GM21737 (cell line): ENCODE results near the gene USP3.
"Not testable (repeated sequence)": the region's sequence is repeated elsewhere in the genome, so short reads cannot be mapped to it uniquely, and the experiment has no call there.

Experiments
- ATAC-seq: cut with Tn5 transposase; IDR thresholded peaks from one replicate; pipeline ENCODE4 v1.9.1; 2021; ENCODE audit warnings: mild to moderate bottlenecking, moderate library complexity; ENCODE audit not compliant: unreplicated experiment

The USP3 gene

DNA sequence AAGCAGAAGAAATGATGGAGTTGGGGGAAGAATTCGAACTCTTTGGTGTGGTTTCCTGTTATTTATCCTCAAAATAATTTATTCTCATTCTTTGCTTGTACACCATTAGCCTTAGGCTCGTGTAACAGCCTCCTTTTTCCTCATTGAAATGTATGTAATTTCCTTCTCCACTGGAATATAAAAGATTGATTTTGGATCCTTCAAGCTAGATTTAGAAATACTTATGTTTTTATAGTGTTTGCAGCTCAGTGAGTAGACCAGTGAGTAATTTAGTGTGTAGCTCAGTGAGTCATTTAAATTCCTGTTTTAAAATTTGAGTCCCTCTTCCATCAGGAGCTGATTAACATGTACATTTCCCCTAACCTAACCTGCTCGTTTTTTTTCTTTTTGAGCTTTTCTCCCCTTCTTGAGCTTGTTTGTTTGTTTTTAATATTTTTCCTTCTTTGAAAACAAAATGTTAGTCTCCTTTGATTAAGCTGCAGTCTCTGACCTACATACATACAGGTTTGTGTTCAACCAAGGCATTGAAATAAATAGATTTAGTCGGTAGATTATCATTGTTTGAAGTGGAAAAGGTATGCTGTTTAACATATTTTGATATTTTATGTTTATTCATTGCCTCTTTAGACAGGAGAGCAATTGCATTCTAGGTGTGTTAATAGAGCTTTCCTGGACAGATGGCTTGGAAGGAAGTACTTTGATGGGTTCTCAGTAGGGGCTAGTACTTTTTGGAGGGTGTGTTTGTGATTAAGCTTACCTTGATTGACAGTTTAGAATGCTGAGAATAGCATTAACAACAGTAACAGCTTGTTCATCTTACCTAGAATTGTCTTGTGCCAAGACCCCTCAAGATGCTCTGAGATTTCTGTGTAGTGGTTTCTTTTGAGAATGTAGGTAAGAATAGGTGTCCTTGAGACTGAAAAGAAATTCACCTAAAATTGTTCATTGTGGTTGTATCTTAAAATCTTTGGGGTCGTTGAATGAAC, 5.9 kb downstream of the USP3 start:
- ATAC-seq, result no peak

DNA sequence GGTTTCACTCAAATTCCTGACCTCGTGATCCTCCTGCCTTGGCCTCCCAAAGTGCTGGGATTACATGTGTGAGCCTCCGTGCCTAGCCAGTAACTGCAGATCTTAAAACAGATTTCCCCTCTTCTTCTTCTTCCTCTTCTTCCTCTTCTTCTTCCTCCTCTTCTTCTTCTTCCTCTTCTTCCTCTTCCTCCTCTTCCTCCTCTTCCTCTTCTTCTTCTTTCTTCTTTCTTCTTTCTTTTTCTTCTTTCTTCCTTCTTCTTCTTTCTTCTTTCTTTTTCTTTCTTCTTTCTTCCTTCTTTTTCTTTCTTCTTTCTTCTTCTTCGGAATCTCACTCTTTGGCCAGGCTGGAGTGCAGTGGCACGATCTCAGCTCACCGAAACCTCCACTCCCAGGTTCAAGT, 7.8 kb downstream of the USP3 start:
- no peak for ATAC-seq

DNA sequence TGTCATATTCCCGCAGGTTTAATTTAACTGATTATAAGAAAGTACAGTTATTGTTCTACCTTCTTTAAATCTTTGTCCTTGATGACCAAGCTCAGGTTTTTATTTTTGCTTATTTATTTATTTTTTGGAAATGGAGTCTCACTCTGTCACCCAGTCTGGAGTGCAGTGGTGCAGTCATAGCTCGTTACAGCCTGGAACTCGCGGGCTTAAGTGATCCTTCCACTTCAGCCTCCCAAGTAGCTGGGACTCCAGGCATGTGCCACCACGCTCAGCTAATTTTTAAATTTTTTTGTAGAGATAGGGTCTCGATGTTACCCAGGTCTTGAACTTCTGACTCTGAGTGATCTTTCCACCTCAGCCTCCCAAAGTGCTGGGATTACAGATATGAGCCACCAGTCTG, 8.9 kb downstream of the USP3 start:
- no peak for ATAC-seq

DNA sequence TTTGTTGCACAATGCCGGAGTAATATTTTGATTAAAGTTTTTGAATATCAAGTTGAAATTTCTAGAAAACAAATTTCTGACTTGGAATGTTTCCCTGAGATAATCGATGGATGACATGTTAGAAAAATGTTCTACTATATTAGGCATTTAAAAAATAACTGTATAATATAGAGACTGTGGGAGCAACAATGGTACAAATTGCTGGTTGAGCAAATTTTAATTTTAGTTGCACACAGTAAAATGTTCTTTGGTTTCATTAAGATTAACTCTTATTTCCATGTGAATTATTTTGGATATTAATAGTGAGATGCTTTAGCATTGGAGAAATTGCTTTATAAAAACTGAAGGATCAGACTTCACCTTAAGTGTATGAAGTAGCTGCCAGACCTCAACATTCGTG, 9.3 kb downstream of the USP3 start:
- ATAC-seq, result no peak

DNA sequence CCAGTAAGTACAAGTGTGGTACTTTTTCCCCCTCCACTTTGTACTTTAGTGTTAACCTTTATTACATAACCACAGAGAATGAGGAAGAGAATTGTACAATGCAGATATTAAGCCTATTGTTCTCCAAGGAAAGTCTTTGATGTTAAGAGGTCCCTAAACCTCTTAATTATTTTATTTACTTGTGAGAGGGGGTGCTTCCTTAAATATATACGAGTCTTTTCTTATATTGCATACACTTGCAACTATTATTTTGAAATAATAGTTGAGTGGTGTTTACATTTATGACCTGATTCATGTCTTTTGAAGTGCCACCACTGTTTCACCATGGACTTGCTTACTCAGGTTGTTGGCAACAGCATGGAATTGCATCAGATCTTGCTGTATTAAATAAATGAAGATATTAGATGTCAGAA, 10.1 kb downstream of the USP3 start:
- ATAC-seq, result no peak

DNA sequence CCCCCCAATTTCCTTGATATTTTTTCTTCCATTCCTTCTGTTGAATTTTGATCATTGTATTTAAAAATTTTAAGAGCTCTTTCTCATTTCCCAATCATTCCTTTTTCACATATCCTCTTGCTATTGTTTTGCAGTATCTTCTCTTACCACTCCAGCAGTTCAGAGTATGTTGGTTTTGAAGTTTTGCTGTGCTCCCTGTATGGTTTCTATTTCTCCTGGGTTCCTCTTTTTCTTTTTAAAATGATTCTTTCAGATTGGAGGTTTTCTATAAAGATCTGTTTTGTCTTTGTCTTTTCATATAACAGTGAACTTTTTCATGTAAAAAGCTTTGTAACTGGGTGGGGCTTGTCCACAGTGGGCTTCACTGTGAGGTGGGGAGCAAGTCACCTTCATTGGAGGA, 12.8 kb downstream of the USP3 start:
- ATAC-seq, result no peak

DNA sequence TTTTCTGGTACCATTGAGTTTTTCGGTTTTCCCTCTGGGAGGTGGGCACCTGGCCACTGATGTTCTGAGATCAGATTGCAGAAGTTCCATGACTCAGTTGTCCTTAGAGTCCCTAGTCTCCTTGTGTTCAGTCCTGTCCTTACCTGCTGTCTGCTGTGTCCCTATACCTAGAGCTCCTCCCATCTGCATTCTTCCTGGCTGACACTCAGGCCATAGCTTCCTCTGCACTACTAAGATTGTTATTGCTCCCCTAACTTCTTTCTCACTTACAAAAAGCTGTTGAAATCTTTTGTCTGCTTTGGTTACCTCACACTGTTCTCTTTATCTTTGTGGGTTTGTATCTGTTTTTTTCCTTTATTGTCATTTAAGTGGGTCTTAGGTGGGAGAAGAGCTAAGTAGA, 13.2 kb downstream of the USP3 start:
- ATAC-seq, result no peak

DNA sequence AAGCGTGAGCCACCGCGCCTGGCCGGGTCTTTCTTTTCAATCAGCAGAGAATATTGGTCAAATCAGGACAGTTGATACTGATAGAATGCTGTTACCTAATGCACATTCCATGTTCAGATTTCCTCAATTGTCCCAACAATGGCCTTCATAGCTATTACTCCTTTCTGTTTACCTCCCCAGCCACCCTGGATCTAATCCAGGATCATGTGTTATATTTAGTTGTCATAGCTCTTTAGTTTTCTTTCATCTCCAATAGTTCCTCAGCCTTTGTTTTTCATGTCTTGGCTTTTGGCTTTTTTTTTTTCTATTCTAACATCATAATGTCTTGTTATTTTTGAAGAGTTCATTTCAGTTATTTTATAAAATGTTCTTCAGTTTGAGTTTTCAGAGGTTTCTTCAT, 14.6 kb downstream of the USP3 start:
- ATAC-seq, result no peak

DNA sequence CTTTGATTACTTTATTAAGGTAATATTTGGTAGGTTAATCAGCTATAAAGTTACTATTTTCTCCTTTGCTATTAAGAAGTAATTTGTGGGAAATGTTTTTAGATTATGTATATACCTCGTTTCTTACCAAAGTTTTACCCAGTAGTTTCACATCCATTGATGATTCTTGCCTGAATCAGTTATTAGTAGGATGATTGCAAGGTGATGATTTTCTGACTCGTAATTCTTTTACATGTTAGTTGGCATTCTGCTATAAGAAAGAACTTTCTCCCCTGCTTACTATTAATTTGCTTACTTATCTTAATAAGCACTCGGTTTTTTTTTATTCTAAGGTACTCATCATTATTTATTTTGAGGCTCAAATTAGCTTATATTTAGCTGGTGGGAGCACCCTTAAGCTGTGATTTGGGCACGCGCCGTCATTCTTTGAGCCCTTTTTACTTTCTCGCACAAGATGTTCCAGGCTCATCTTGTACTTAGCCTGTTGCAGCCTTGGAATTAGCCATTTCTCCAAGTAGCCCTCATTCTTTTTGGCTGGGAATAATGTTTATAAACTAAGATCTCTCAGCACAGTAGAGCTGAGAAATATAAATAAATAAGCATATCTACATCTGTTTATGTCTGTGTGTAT, 15.3 kb downstream of the USP3 start:
- ATAC-seq, result no peak

DNA sequence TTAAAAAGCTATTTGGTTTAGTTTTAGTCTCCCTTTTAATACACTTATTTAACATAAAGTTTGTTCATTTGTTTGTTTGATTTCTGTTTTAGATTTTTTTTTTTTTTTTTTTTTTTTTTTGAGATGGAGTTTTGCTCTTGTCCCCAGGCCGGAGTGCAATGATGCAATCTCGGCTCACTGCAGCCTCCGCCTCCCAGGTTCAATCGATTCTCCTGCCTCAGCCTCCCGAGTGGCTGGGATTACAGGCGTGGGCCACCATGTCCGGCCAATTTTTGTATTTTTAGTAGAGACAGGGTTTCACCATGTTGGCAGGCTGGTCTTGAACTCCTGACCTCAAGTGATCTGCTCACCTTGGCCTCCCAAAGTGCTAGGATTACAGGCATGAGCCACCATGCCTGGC, 16.1 kb downstream of the USP3 start:
- not testable (repeated sequence) for ATAC-seq

DNA sequence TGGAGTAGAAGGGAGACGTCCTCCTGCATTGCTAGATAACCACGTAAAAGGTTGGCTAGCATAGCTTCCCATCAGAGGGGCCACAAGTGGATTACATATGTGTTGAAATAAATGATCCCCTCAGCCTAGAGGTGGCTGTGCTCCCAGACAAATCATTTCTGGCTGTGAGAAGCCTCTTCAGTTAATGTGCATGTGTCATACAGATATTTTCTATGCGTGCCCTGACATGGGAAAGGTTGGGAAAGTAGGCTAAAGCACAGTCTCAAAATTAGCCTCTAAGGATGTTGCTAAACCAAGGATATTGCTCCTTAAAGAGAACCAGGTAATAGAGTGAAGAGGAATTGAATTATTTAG, 17.8 kb downstream of the USP3 start:
- ATAC-seq, result no peak

DNA sequence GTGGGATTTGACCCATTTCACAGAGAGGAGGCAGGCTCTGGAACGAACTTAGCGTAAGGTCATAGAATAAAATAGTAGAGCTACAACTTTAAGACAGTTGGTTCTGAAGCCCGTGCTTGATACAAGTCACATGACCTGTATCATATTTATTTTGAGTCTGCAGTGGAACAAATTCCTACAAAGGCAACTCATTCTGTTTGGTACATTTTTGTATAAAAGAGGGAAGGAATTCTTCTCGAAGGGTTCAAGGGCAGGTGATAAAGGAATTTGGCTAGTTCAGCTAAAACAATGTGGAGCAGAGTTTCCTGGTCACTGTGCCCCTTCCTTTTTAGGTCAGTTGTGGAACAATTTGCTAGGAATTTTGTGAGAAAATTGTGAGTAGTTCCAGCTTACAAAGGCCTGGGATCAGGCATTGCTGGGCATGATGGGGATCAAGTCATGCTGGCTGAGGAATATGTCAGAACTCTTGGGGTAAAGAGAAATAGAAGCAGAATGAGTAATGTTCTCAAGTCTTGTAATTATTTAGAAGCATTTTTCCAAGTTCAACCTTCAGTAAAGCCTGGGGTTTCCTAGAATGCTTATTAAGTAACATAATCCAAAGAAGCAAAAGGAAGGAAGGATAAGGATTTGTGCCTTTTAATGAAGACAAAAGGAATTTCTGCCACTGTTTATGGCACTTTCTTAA, 19.1 kb downstream of the USP3 start:
- no peak for ATAC-seq

DNA sequence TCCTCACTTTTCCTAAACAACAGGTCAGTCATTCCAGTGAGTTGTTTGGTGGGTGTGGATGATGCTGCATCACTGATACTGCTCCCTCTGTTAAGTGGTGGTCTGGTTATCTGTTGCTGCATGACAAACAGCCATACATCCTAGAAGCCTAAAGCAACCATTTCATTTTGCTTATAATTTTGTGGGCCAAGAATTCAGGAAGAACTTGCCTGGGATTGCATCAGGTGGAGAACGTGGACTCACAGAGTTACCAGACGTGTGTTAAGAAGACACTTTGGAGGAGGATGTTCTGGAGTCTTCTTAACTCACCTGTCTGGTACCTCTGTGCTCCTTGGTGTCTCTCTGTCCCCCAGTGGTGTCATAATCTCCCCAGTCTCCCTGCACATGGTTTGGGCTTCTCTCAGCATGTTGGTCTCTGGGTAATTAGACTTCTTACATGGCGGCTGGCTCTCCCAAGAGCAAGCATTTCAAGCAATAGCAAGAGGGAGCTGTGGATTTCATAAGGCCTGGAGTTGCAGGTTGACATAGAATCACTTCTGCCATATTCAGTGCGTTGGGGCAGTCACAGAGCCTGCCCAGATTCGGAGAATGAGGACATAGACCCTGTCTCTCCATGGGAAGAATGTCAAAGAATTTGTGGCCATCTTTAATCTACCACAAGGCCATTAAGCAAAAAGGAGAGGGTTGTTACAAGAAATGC, 20.1 kb downstream of the USP3 start:
- no peak for ATAC-seq

DNA sequence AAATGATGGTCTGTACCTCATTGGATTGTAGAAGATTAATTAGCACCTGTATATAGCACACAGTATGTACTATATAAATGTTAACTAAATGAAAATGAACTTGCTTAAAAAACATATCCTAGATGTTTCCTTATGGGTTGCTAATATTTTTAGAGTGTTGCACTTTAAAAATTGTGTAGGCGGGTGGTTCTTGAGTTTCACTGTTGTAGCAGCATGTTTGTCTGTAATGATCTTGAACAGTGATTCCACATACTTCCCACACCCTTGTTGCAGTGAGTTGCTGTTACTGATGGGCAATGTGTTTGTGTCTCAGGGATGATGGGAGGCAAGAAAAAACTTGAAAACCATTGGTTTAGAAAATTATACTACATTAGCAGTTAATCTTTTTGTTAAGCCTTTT, 22.0 kb downstream of the USP3 start:
- no peak for ATAC-seq

DNA sequence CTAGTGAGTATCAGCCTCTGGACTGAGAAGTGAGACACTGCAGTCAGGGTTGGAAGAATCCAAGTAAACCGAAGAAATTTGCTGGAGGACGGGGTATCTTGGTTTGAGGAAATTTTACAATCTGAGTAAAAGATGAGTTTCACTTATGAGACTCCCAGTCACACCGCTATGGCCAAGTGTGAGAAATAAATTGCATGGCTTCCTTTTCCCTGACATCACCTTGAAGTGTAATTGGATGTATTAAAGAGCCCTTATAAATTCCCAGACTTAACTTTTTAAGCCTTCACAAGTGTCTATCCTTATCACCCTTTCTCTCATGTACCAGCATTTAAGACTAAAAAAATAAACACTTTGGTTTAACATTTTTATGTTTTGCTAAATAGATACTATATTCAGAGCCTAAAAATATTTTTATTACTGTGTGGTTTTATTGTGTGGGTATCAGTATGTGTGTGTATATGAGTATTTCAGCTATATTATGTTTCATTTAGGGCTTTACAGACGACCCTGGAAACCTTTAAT, 23.8 kb downstream of the USP3 start:
- no peak for ATAC-seq

DNA sequence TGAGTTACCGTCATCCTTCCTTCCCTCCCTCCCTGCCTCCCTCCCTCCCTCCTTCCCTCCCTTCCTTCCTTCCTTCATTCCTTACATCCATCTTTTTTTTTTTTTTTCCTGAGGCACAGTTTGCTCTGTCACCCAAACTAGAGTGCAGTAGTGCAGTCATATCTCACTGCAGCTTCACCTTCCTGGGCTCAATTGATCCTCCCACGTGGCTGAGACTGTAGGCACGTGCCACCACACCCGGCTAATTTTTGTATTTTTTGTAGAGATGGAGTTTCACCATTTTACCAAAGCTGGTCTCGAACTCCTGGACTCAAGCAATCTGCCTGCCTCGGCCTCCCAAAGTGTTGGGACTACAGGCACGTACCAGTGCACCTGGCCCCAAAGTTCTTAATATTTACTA, 25.8 kb downstream of the USP3 start:
- ATAC-seq, result no peak

DNA sequence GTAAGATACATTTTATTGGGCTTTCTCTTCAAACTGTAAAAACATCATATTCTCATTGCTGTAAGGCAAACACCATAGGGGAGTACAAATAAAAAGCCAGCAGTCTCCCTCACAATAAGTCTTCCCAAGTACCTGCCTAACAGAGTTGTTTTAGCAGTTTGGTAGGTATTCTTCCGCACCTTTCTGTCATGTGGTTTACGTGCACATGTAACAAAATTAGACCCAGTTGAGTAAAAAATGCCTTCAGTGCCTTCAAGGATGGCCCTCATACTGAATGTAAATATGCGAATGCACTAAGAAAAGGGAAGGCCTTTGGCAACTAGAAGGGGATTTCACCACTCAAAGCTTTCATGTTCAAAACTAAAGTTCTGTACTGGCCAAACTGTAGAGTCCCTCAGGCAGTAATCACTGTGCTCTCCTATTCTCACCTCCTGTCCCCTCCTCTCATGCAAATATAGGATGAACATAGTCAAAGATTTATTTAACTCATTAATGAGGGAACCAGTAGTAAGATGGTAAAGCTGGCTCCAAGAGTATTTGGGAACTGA, 26.4 kb downstream of the USP3 start:
- no peak for ATAC-seq

DNA sequence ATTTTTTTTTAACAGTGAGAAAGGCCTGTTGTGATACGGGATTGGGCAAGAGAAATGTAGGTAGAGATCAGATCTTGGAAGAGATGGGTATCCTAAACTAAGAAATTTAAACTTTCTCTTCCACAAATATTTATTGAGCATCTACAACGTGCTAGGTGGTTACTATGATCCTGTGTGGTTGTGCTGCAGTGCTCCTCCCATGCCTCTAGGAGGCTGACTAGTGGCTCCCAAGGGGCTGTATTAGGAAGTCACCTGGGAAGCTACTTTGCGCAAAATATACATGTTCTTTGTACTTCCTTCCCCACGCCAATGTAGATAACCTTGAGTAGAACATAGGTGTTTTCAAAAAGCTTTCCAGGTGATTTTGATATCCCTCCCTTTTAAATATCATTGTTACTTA, 27.2 kb downstream of the USP3 start:
- ATAC-seq, result no peak

DNA sequence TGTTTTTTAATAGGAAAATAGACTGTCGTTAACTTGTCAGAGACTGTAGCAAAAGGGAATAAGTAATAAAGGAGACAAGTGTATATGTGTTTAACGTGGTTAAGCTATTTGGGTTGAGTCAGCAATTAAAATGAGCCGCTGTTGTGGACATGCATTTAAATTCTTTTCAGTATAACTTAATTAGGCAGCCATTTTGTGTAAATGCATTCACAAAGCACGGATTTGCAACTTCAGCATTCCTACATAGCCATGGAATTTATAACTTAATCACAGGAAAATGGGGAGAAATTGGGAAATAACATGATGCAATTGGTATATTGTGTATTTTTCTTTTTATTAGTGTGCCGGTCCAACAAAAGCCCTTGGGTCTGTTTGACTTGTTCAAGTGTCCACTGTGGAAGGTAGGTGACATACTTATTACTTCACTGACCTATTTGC, 27.9 kb downstream of the USP3 start:
- no peak for ATAC-seq

DNA sequence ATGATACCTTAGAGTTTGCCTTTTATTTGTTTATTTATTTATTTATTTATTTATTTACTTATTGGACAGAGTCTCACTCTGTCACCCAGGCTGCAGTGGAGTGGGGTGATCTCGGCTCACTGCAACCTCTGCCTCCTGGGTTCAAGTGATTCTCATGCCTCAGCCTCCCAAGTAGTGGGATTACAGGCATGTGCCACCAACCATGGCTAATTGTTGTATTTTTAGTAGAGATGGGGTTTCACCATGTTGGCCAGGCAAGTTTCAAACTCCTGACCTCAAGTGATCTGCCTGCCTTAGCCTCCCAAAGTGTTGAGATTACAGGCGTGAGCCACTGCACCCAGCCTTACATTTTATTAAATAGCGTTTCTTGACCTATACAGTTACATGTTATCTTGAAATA, 30.5 kb downstream of the USP3 start:
- not testable (repeated sequence) for ATAC-seq

DNA sequence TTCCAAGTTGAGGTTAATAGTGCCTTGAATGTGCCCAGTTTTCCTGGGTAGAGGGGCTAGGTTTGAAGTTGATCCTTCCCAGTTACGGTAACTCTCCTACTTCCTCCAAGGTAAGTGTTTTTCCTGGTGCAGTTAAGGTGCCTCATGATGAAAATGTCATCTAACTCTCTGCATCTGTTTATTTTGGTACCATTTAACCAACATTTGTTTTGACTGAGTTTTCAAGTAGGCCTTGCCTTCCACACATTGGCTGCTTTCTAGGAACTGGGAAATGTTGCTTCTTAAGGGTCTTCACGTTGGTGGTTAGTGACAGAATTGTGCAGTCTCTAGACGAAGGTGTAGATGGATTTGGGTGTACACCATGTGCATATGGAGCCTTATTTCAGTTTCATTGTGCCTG, 31.3 kb downstream of the USP3 start:
- ATAC-seq, result no peak
